ENCODE results near the gene GTF3C2. TPM values are rescaled to one million over a fixed set of nuclear protein-coding genes. Genes with fewer than 3 reads are reported as not detected.
A peak's percentile ranks its signal among the peaks of the same experiment; 100 is the strongest.

GTF3C2 gene
- total and polyA plus RNA-seq, 2 of the 13 experiments (the other 11 are each of a cell fraction or from before 2014, with no cell fraction given), result 77.5 to 130 TPM

DNA sequence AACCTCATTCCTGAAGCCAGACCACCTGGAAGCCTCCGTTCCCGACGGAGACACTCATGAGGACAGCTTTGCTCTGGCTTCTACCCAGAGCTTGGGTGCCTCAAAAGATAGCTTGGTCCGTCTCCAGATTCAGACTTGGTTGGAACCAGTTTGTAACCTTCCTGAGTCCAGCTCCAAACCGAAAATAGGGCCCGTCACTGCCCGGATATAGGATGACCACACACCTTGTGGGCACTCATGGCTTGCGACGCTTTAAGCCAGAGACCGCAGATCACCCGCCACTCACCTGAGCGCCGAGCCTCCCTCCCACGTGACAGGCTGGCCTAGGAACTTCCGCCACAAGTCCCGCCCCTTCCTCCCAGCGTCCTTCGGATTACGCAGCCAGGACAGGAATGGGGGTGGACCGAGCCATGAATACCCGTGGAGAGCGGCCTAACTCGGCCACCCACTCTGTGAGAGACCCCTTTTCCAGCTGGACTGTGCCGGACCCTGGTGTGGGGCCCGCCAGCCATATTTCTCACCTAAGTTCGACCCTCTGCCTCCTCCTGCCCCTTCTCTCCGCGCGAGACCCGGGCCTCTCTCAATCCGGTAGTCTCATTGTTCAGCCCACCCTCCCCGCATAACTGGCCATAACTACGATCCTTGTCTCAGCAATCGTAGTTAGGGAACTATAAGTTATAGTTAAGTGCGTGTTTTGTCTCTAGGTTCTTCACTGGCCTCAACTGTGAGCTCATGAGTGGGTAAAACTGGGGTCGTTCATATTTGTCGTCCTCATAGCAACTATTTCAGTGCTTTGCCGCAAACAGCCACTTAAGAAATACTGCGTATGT, 33.6 kb downstream of the GTF3C2 start, which contains the start of gene MPV17 (continued):
- TF ChIP-seq ATF7 (IDR thresholded peaks at IDR 0.05) (no peak), ATF7 (CRISPR knock-in tag; IDR thresholded peaks at IDR 0.05) (peak; percentile 83; the same call in 1 of the 2 replicates), DMAP1 (CRISPR knock-in tag; IDR thresholded peaks at IDR 0.05) (peak; percentile 93; the same call in 1 of the 2 replicates), MYNN (CRISPR knock-in tag; IDR thresholded peaks at IDR 0.05; ENCODE audit: low read depth) (peak; percentile 90), FOXA1 (IDR thresholded peaks at IDR 0.05) (no peak), FOXA1 (CRISPR knock-in tag; IDR thresholded peaks at IDR 0.05) (0 out of 2 replicates have a peak, but pooled peaks have one; percentile 7), ZNF230 (CRISPR knock-in tag; IDR thresholded peaks at IDR 0.05) (0 out of 2 replicates have a peak, but pooled peaks have one; percentile 27), ZNF275 (CRISPR knock-in tag; IDR thresholded peaks at IDR 0.05; ENCODE audit: borderline replicate concordance) (peak; percentile 52; the same call in 1 of the 2 replicates), ZNF441 (CRISPR knock-in tag; IDR thresholded peaks at IDR 0.05; ENCODE audit: borderline replicate concordance) (peak; percentile 78; the same call in 1 of the 2 replicates), ZMYM3 (CRISPR knock-in tag; IDR thresholded peaks at IDR 0.05) (no peak), ZNF160 (CRISPR knock-in tag; IDR thresholded peaks at IDR 0.05) (peak; percentile 95), MAFK (conservative IDR thresholded peaks at IDR 0.05 in 1 of 2, IDR thresholded peaks at IDR 0.05 in 1 of 2; ENCODE audit: low read length in 2 of 2) (no peak), EED (CRISPR knock-in tag; IDR thresholded peaks at IDR 0.05) (peak; percentile 58; the same call in 1 of the 2 replicates), MLLT10 (CRISPR knock-in tag; IDR thresholded peaks at IDR 0.05) (no peak), RORA (CRISPR knock-in tag; IDR thresholded peaks at IDR 0.05) (no peak), ZNF546 (CRISPR knock-in tag; conservative IDR thresholded peaks at IDR 0.05) (no peak; the same call in 1 of the 2 replicates), KDM2A (CRISPR knock-in tag; IDR thresholded peaks at IDR 0.05; ENCODE audit: borderline replicate concordance, low read depth) (peak; percentile 100), THYN1 (CRISPR knock-in tag; IDR thresholded peaks at IDR 0.05; ENCODE audit: borderline replicate concordance, low read depth) (peak; percentile 92; the same call in 1 of the 2 replicates)
- TF ChIP-seq, protein P1, sequence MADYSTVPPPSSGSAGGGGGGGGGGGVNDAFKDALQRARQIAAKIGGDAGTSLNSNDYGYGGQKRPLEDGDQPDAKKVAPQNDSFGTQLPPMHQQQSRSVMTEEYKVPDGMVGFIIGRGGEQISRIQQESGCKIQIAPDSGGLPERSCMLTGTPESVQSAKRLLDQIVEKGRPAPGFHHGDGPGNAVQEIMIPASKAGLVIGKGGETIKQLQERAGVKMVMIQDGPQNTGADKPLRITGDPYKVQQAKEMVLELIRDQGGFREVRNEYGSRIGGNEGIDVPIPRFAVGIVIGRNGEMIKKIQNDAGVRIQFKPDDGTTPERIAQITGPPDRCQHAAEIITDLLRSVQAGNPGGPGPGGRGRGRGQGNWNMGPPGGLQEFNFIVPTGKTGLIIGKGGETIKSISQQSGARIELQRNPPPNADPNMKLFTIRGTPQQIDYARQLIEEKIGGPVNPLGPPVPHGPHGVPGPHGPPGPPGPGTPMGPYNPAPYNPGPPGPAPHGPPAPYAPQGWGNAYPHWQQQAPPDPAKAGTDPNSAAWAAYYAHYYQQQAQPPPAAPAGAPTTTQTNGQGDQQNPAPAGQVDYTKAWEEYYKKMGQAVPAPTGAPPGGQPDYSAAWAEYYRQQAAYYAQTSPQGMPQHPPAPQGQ (CRISPR knock-in tag; IDR thresholded peaks at IDR 0.05; ENCODE audit: borderline replicate concordance), result no peak; the same call in 1 of the 2 replicates
- TF ChIP-seq, protein P2, sequence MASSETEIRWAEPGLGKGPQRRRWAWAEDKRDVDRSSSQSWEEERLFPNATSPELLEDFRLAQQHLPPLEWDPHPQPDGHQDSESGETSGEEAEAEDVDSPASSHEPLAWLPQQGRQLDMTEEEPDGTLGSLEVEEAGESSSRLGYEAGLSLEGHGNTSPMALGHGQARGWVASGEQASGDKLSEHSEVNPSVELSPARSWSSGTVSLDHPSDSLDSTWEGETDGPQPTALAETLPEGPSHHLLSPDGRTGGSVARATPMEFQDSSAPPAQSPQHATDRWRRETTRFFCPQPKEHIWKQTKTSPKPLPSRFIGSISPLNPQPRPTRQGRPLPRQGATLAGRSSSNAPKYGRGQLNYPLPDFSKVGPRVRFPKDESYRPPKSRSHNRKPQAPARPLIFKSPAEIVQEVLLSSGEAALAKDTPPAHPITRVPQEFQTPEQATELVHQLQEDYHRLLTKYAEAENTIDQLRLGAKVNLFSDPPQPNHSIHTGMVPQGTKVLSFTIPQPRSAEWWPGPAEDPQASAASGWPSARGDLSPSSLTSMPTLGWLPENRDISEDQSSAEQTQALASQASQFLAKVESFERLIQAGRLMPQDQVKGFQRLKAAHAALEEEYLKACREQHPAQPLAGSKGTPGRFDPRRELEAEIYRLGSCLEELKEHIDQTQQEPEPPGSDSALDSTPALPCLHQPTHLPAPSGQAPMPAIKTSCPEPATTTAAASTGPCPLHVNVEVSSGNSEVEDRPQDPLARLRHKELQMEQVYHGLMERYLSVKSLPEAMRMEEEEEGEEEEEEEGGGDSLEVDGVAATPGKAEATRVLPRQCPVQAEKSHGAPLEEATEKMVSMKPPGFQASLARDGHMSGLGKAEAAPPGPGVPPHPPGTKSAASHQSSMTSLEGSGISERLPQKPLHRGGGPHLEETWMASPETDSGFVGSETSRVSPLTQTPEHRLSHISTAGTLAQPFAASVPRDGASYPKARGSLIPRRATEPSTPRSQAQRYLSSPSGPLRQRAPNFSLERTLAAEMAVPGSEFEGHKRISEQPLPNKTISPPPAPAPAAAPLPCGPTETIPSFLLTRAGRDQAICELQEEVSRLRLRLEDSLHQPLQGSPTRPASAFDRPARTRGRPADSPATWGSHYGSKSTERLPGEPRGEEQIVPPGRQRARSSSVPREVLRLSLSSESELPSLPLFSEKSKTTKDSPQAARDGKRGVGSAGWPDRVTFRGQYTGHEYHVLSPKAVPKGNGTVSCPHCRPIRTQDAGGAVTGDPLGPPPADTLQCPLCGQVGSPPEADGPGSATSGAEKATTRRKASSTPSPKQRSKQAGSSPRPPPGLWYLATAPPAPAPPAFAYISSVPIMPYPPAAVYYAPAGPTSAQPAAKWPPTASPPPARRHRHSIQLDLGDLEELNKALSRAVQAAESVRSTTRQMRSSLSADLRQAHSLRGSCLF (CRISPR knock-in tag; IDR thresholded peaks at IDR 0.05; ENCODE audit: borderline replicate concordance), result no peak
